DND-41 (cell line): ENCODE results near the gene SLC16A10.
A peak's percentile ranks its signal among the peaks of the same experiment; 100 is the strongest.

Experiments used
- ATAC-seq: fragments of 200-7000 bp; cut with Tn5 transposase; 3 replicates; pipeline ENCODE4 v1.9.1; 2021; ENCODE audit warnings: low read depth; ENCODE audit not compliant: insufficient read depth
- DNase-seq: peaks from one replicate; pipeline ENCODE4 v3.0.0-alpha.2; 2020
- H2AFZ ChIP-seq: 2 replicates; pipeline ENCODE4 v1.6.0; 2012; ENCODE audit warnings: low read depth, low read length
- H3K27ac ChIP-seq: 2 replicates; pipeline ENCODE4 v1.5.1; 2012; ENCODE audit warnings: low read length, inconsistent platforms
- H3K27me3 ChIP-seq: fragments of 200-600 bp; sonication (generic); 2 replicates; pipeline ENCODE4 v1.6.0; 2012; ENCODE audit warnings: low read length, mild to moderate bottlenecking, inconsistent platforms; ENCODE audit not compliant: insufficient read depth, poor library complexity
- H3K36me3 ChIP-seq: 2 replicates; pipeline ENCODE4 v1.5.1; 2012; ENCODE audit warnings: low read length, inconsistent platforms; ENCODE audit not compliant: insufficient read depth
- H3K4me1 ChIP-seq: 2 replicates; pipeline ENCODE4 v1.5.1; 2012; ENCODE audit warnings: mild to moderate bottlenecking, low read length; ENCODE audit not compliant: insufficient read depth
- H3K4me2 ChIP-seq: 2 replicates; pipeline ENCODE4 v1.6.0; 2012; ENCODE audit warnings: mild to moderate bottlenecking, moderate library complexity, low read length, inconsistent platforms; ENCODE audit not compliant: insufficient read depth
- H3K4me3 ChIP-seq, 2 experiments: fragments of 200-600 bp in 1 of 2; shearing (Covaris generic) in 1 of 2; 2 replicates each; pipeline ENCODE4 v1.5.1; 2012 to 2016; ENCODE audit warnings: inconsistent platforms in 2 of 2, low read length in 2 of 2, mild to moderate bottlenecking in 2 of 2, low read depth in 1 of 2, moderate library complexity in 1 of 2
- H3K79me2 ChIP-seq: 2 replicates; pipeline ENCODE4 v1.6.0; 2012; ENCODE audit warnings: low read length, inconsistent platforms; ENCODE audit not compliant: insufficient read depth
- H3K9ac ChIP-seq: 2 replicates; pipeline ENCODE4 v1.6.0; 2012; ENCODE audit warnings: low read depth, mild to moderate bottlenecking, inconsistent platforms, low read length, moderate library complexity
- H3K9me3 ChIP-seq: 2 replicates; pipeline ENCODE4 v1.5.1; 2012; ENCODE audit warnings: low read length, moderate library complexity, mild to moderate bottlenecking, inconsistent platforms; ENCODE audit not compliant: insufficient read depth, severe bottlenecking
- H4K20me1 ChIP-seq: 2 replicates; pipeline ENCODE4 v1.6.0; 2012; ENCODE audit warnings: low read length; ENCODE audit not compliant: insufficient read depth
- CTCF ChIP-seq: IDR thresholded peaks from 2 replicates; pipeline ENCODE4 v1.5.1; 2012; ENCODE audit warnings: borderline replicate concordance, low read length, moderate library complexity, mild to moderate bottlenecking; ENCODE audit not compliant: poor library complexity, severe bottlenecking; ENCODE audit errors: extremely low read depth
- EZH2 ChIP-seq: IDR thresholded peaks from 3 replicates; pipeline ENCODE4 v1.6.1; 2012; ENCODE audit warnings: borderline replicate concordance, low read depth, mild to moderate bottlenecking, moderate library complexity, low read length, inconsistent platforms; ENCODE audit not compliant: severe bottlenecking

The SLC16A10 gene

GRCh38 chr6:111157412-111157811, 70.1 kb downstream of the SLC16A10 start:
- peak; percentile 14 for DNase-seq
- no peaks in the 10 kb centered on the region for H3K79me2 ChIP-seq
- H3K4me3 ChIP-seq: no peak overlapping the region
- no peak for TF ChIP-seq CTCF
- no peak for TF ChIP-seq EZH2
- no peaks in the 10 kb centered on the region for H3K27me3 ChIP-seq
- no peak overlapping the region for H3K4me2 ChIP-seq
- H3K36me3 ChIP-seq: no peaks in the 10 kb centered on the region
- no peaks in the 10 kb centered on the region for H4K20me1 ChIP-seq
- peaks cover 5% of the 10 kb centered on the region; the same call in 1 of the 2 replicates for H3K4me1 ChIP-seq
- no peak overlapping the region for H3K9ac ChIP-seq
- peaks cover 14% of the 10 kb centered on the region for H3K9me3 ChIP-seq
- ATAC-seq: peak; percentile 85
- no peak overlapping the region for H2AFZ ChIP-seq
- H3K27ac ChIP-seq: no peak overlapping the region

GRCh38 chr6:111159633-111160032, 72.3 kb downstream of the SLC16A10 start:
- Histone ChIP-seq H3K79me2 (no peaks in the 10 kb centered on the region), H3K27me3 (no peaks in the 10 kb centered on the region), H3K36me3 (no peaks in the 10 kb centered on the region), H3K27ac (no peak overlapping the region), H2AFZ (no peak overlapping the region), H3K9me3 (peaks cover 30% of the 10 kb centered on the region), H3K4me3 (no peak overlapping the region), H4K20me1 (no peaks in the 10 kb centered on the region), H3K4me2 (no peak overlapping the region), H3K9ac (no peak overlapping the region), H3K4me1 (peaks cover 5% of the 10 kb centered on the region; the same call in 1 of the 2 replicates)
- TF ChIP-seq EZH2 (no peak), CTCF (no peak)
- ATAC-seq (no peak), DNase-seq (no peak)

DNA sequence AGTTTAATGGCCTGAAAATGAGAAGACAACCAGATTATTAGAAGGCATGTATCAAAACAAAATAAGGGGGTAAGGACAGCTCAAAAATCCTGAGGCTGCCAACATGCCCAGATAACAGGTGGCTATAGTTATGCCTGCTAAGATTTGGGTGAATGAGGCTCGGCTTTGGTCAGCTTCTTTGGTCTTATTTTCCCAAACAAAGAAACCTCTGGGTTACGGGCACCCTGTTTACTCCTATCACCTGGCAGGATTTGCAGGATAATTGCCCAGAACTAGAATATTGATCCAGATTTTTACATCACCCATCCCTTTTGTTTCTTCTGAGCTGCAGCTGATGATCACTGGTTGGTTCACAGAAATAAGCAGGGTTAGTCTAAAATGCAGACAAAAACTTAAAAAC, 74.3 kb downstream of the SLC16A10 start:
- Histone ChIP-seq H3K27me3 (no peaks in the 10 kb centered on the region), H3K27ac (no peak overlapping the region), H4K20me1 (no peaks in the 10 kb centered on the region), H3K4me1 (peaks cover 5% of the 10 kb centered on the region; the same call in 1 of the 2 replicates), H3K4me2 (no peak overlapping the region), H3K36me3 (no peaks in the 10 kb centered on the region), H3K4me3 (no peak overlapping the region), H3K9me3 (peaks cover 30% of the 10 kb centered on the region), H3K9ac (no peak overlapping the region), H2AFZ (no peak overlapping the region), H3K79me2 (no peaks in the 10 kb centered on the region)
- DNase-seq (no peak), ATAC-seq (no peak)
- no peak for TF ChIP-seq EZH2

- Histone ChIP-seq H2AFZ (no peak overlapping the region), H3K9ac (no peak overlapping the region), H3K27ac (no peak overlapping the region), H3K9me3 (peaks cover 30% of the 10 kb centered on the region), H3K4me2 (no peak overlapping the region), H3K4me1 (peaks cover 1% of the 10 kb centered on the region; the same call in 1 of the 2 replicates), H3K36me3 (no peaks in the 10 kb centered on the region), H3K27me3 (no peaks in the 10 kb centered on the region), H3K79me2 (no peaks in the 10 kb centered on the region), H4K20me1 (no peaks in the 10 kb centered on the region), H3K4me3 (no peak overlapping the region)
- no peak for ATAC-seq
- TF ChIP-seq EZH2: no peak
- no peak for TF ChIP-seq CTCF
- no peak for DNase-seq
Measured at GRCh38 chr6:111162504-111162903, 75.2 kb downstream of the SLC16A10 start.
